GM12878 (cell line): ENCODE results near the gene LYSMD1. TPM values are rescaled to one million over a fixed set of nuclear protein-coding genes. Genes with fewer than 3 reads are reported as not detected.

ENCODE experiments used
- CUX1 ChIP-seq: IDR thresholded peaks from 2 replicates; pipeline ENCODE4 v1.6.1; 2012; ENCODE audit warnings: improper control_type of control experiment, low read depth, low read length; ENCODE audit not compliant: insufficient replicate concordance
- POU2F2 ChIP-seq: IDR thresholded peaks from 3 replicates; pipeline ENCODE4 v1.6.1; 2011; ENCODE audit warnings: low read depth, mild to moderate bottlenecking, low read length, borderline replicate concordance
- RAD51 ChIP-seq: fragments of 450-650 bp; IDR thresholded peaks from 2 replicates; pipeline ENCODE4 v1.6.1; 2016; ENCODE audit warnings: moderate library complexity, mild to moderate bottlenecking, inconsistent platforms
- ZNF622 ChIP-seq: fragments of 450-650 bp; IDR thresholded peaks from 2 replicates; pipeline ENCODE4 v1.6.1; 2017; ENCODE audit warnings: mild to moderate bottlenecking, inconsistent platforms
- polyA plus RNA-seq, 11 experiments: library from polyadenylated mRNA; depleted of rRNA in 4 of 11; unstranded in 6 of 11; stranded (reverse) in 5 of 11; fragments of >200 nt; fragmentation: Nextera tagmentation in 4 of 11; fragmentation: Illumina TruSeq in 1 of 11; extraction: Ambion mirVana in 4 of 11; extraction: Trizol in 1 of 11; gene quantifications; 1 replicate in 1 of 11; 2 replicates in 10 of 11; pipeline versions ENCODE4 v1.2.1 to v1.2.3, GENCODE V29; 2011 to 2016; ENCODE audit warnings: inconsistent platforms in 2 of 11, missing spikeins in 2 of 11, low read depth in 1 of 11
- total RNA-seq, 4 experiments: library from RNA; depleted of rRNA in 3 of 4; stranded (reverse); fragments of >200 nt in 3 of 4; fragmentation: Illumina TruSeq in 1 of 4; extraction: Trizol in 1 of 4; gene quantifications; 2 replicates each; pipeline versions ENCODE4 v1.2.1 to v1.2.3, GENCODE V29; 2013 to 2021
- TF ChIP-seq, protein P1 (sequence below): fragments of 450-650 bp; IDR thresholded peaks from 2 replicates; pipeline ENCODE4 v1.6.1; 2017; ENCODE audit warnings: mild to moderate bottlenecking, moderate library complexity

LYSMD1 gene
- total and polyA plus RNA-seq, 10 of the 15 experiments (the other 5 are each of a cell fraction or from before 2014, with no cell fraction given): 0.80 to 10.4 (median 6.5) TPM

DNA sequence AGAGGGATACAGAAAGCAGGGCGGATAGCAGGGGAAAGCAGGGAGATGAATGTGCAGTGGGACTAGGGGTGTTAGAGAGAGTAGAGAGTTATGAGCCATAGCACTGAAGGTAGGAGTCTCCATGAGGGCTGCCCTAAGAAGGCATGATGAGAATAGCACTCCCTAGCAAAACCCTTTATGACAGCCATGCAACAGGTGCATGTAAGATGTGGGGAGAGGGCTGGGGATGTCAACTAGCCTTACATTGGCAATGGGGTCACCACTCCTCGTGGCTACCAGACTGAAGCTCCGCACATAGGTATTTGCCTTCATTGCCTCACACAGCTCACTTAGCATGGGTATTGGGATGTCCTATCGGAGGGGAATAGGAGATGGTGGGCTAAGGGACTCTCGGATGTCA is 5.5 kb upstream of the LYSMD1 start (continued):
- TF ChIP-seq, protein P1, sequence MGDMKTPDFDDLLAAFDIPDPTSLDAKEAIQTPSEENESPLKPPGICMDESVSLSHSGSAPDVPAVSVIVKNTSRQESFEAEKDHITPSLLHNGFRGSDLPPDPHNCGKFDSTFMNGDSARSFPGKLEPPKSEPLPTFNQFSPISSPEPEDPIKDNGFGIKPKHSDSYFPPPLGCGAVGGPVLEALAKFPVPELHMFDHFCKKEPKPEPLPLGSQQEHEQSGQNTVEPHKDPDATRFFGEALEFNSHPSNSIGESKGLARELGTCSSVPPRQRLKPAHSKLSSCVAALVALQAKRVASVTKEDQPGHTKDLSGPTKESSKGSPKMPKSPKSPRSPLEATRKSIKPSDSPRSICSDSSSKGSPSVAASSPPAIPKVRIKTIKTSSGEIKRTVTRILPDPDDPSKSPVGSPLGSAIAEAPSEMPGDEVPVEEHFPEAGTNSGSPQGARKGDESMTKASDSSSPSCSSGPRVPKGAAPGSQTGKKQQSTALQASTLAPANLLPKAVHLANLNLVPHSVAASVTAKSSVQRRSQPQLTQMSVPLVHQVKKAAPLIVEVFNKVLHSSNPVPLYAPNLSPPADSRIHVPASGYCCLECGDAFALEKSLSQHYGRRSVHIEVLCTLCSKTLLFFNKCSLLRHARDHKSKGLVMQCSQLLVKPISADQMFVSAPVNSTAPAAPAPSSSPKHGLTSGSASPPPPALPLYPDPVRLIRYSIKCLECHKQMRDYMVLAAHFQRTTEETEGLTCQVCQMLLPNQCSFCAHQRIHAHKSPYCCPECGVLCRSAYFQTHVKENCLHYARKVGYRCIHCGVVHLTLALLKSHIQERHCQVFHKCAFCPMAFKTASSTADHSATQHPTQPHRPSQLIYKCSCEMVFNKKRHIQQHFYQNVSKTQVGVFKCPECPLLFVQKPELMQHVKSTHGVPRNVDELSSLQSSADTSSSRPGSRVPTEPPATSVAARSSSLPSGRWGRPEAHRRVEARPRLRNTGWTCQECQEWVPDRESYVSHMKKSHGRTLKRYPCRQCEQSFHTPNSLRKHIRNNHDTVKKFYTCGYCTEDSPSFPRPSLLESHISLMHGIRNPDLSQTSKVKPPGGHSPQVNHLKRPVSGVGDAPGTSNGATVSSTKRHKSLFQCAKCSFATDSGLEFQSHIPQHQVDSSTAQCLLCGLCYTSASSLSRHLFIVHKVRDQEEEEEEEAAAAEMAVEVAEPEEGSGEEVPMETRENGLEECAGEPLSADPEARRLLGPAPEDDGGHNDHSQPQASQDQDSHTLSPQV: no peak
- TF ChIP-seq RAD51: no peak
- TF ChIP-seq ZNF622: no peak
- TF ChIP-seq CUX1: no peak
- no peak for TF ChIP-seq POU2F2
